Sigmoid colon (tissue), 7 donors: Measurements from ENCODE around the gene SPEF1. TPM values are rescaled to one million over a fixed set of nuclear protein-coding genes. Genes with fewer than 3 reads are reported as not detected.

Experiments
- DNase-seq: peaks from one replicate; pipeline ENCODE4 v3.0.0-alpha.2; 2019
- H3K27ac ChIP-seq, 4 donors: fragments of 200-600 bp; sonication (generic); one replicate each; pipeline ENCODE4 v1.5.1; 2016 to 2019; ENCODE audit warnings: mild to moderate bottlenecking in 1 of 4
- H3K27me3 ChIP-seq, 3 donors: fragments of 200-600 bp; sonication (generic); one replicate each; pipeline ENCODE4 v1.5.1; 2019; ENCODE audit warnings: mild to moderate bottlenecking in 1 of 3
- H3K36me3 ChIP-seq, 4 donors: fragments of 200-600 bp; sonication (generic); one replicate each; pipeline ENCODE4 v1.5.1; 2016 to 2019
- H3K4me1 ChIP-seq, 4 donors: fragments of 200-600 bp; sonication (generic); one replicate each; pipeline ENCODE4 v1.5.1; 2017 to 2019
- H3K4me3 ChIP-seq, 4 donors: fragments of 200-600 bp; sonication (generic); one replicate each; pipeline ENCODE4 v1.5.1; 2017 to 2019; ENCODE audit warnings: mild to moderate bottlenecking in 2 of 4, moderate library complexity in 1 of 4
- H3K9me3 ChIP-seq, 4 donors: fragments of 200-600 bp in 3 of 4; sonication (generic) in 3 of 4; one replicate each; pipeline versions ENCODE4 v1.5.1 to v1.6.1; 2013 to 2019
- CTCF ChIP-seq, 4 experiments: fragments of 450-650 bp in 3 of 4; fragments of 200-600 bp in 1 of 4; IDR thresholded peaks; one replicate each; pipeline ENCODE4 v1.5.1; 2016 to 2019; ENCODE audit warnings: antibody characterized with exemption in 4 of 4, mild to moderate bottlenecking in 3 of 4, moderate library complexity in 2 of 4
- EP300 ChIP-seq, 4 donors: sonication (generic); formaldehyde crosslinking; IDR thresholded peaks; one replicate each; pipeline ENCODE4 v1.6.1; 2017; ENCODE audit warnings: antibody characterized with exemption in 4 of 4
- POLR2A ChIP-seq, 2 donors: fragments of 450-650 bp; IDR thresholded peaks; one replicate each; pipeline ENCODE4 v1.6.1; 2016; ENCODE audit warnings: antibody characterized with exemption in 2 of 2, mild to moderate bottlenecking in 2 of 2, moderate library complexity in 2 of 2
- POLR2AphosphoS5 ChIP-seq, 4 donors: sonication (generic); formaldehyde crosslinking; IDR thresholded peaks; one replicate each; pipeline ENCODE4 v1.6.1; 2017; ENCODE audit warnings: antibody characterized with exemption in 4 of 4
- WGBS, 2 donors: extraction: QIAGEN DNeasy Blood & Tissue Kit; methylation state at CpG; one replicate each; pipeline ENCODE4 v1.1.7; 2013; 5-methylcytosine and 5-hydroxymethylcytosine counted together
- intact Hi-C: fragments of 100-400 bp; cut with DNase I; formaldehyde crosslinking; loops from one replicate; pipeline ENCODE4 v1.15.1; 2023
- polyA plus RNA-seq, 3 donors: library from polyadenylated mRNA; stranded (reverse); fragments of 200-250 nt; gene quantifications; one replicate each; pipeline ENCODE4 v1.2.3, GENCODE V29; 2013
- total RNA-seq, 4 donors: library from RNA; depleted of rRNA; stranded (reverse); fragments of >200 nt; gene quantifications; one replicate each; pipeline ENCODE4 v1.1.0, GENCODE V29; 2016
- donor health status: healthy with polysubstance abuse.
- donor health status: Bipolar disorder and iron deficiency.
- donor health status: healthy.

The SPEF1 gene
- total and polyA plus RNA-seq, 7 donors, result 0.12 to 0.81 TPM; not detected in 5

- 56 to 79% methylated on average over 24 of the region's 24 CpGs for WGBS, 2 donors
- Histone ChIP-seq H3K36me3 (peaks cover 0 to 29% (median 5%) of the 10 kb centered on the region in 4 donors), H3K4me3 (no peak overlapping the region), H3K9me3 (no peaks in the 10 kb centered on the region), H3K27me3 (peaks cover 0 to 26% (median 9%) of the 10 kb centered on the region in 3 donors), H3K27ac (no peak overlapping the region), H3K4me1 (peaks cover 0 to 29% (median 8%) of the 10 kb centered on the region in 4 donors)
- peak; percentile 68 for DNase-seq
- intact Hi-C loops, result no loop called here
- TF ChIP-seq CTCF (IDR thresholded peaks at IDR 0.05), result no peak
- TF ChIP-seq EP300 (IDR thresholded peaks at IDR 0.05), result no peak
- no peak for TF ChIP-seq POLR2A (IDR thresholded peaks at IDR 0.05)
- no peak for TF ChIP-seq POLR2AphosphoS5 (IDR thresholded peaks at IDR 0.05)
These were observed 32.1 kb downstream of the SPEF1 start for GRCh38 chr20:3749087-3749688.

DNA sequence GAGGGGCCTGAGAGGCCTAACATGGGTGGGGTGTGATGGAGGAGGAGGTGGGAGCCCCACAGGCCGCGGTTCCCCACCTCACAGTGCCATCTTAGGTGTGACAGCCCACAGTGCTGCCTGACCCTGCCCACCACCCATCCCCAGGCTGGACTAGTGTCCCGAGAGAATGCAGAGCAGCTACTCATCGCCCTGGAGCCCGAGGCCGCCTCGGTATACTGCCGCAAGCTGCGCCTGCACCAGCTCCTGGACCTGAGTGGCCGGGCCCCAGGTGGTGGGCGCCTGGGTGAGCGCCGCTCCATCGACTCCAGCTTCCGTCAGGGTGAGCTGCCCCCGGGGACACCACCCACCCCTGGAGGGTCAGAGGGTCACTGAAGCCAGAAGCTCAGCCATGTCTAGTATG lies 33.2 kb downstream of the SPEF1 start:
- intact Hi-C loops, result no loop called here
- H3K27me3 ChIP-seq, result peaks cover 0 to 26% (median 9%) of the 10 kb centered on the region in 3 donors
- DNase-seq, result peak; percentile 67
- H3K4me3 ChIP-seq, result no peak overlapping the region
- H3K36me3 ChIP-seq, result peaks cover 0 to 23% (median 4%) of the 10 kb centered on the region in 4 donors
- TF ChIP-seq POLR2AphosphoS5 (IDR thresholded peaks at IDR 0.05) (no peak), CTCF (IDR thresholded peaks at IDR 0.05) (no peak), EP300 (IDR thresholded peaks at IDR 0.05) (no peak), POLR2A (IDR thresholded peaks at IDR 0.05) (no peak)
- WGBS, 2 donors, result 89 to 93% methylated on average over 16 of the region's 16 CpGs
- no peak overlapping the region for H3K27ac ChIP-seq
- H3K4me1 ChIP-seq, result peaks cover 0 to 29% (median 8%) of the 10 kb centered on the region in 4 donors
- H3K9me3 ChIP-seq, result no peaks in the 10 kb centered on the region

- H3K36me3 ChIP-seq, result peaks cover 0 to 20% (median 4%) of the 10 kb centered on the region in 4 donors
- H3K4me3 ChIP-seq, result no peak overlapping the region
- no peaks in the 10 kb centered on the region for H3K9me3 ChIP-seq
- intact Hi-C loops, result no loop called here
- H3K27ac ChIP-seq, result no peak overlapping the region
- 68 to 83% methylated on average over 2 of the region's 2 CpGs for WGBS, 2 donors
- H3K4me1 ChIP-seq, result peaks cover 0 to 25% (median 7%) of the 10 kb centered on the region in 4 donors
- TF ChIP-seq POLR2AphosphoS5 (IDR thresholded peaks at IDR 0.05), result no peak
- no peak for TF ChIP-seq EP300 (IDR thresholded peaks at IDR 0.05)
- TF ChIP-seq CTCF (IDR thresholded peaks at IDR 0.05), result no peak
- no peak for TF ChIP-seq POLR2A (IDR thresholded peaks at IDR 0.05)
- H3K27me3 ChIP-seq, result peaks cover 0 to 26% (median 9%) of the 10 kb centered on the region in 3 donors
- DNase-seq, result no peak
These were observed 33.8 kb downstream of the SPEF1 start for GRCh38 chr20:3747471-3747870.

DNA sequence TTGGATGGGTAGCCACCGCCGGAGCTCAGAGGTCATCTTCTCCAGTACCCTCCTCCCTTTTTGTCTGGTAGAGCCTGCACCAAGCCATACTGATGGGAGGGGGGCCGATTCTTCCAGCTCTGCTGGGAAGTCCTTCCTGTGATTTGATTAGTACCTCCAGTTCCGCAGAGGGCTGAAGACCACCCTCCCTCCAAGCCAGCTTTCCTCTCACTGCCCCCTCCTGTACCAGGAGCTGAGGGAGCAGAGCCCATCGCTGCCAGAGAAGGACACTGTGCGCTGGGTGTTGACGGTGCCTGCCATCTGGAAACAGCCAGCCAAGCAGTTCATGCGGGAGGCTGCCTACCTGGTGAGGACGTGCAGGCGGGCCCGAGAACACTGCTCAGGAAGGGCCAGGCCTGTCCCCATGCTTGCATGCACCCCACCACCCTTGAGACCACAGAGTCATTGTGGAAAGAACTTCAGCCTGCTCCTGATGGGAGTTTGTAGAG lies 35.5 kb downstream of the SPEF1 start:
- WGBS, 2 donors, result 68 to 80% methylated on average over 11 of the region's 11 CpGs
- Histone ChIP-seq H3K27ac (no peak overlapping the region), H3K4me1 (peaks cover 0 to 17% (median 4%) of the 10 kb centered on the region in 4 donors), H3K9me3 (no peaks in the 10 kb centered on the region), H3K36me3 (peaks cover 0 to 4% (median 2%) of the 10 kb centered on the region in 4 donors), H3K27me3 (peaks cover 0 to 26% (median 9%) of the 10 kb centered on the region in 3 donors), H3K4me3 (no peak overlapping the region)
- no peak for DNase-seq
- intact Hi-C loops, result no loop called here
- no peak for TF ChIP-seq POLR2AphosphoS5 (IDR thresholded peaks at IDR 0.05)
- TF ChIP-seq EP300 (IDR thresholded peaks at IDR 0.05), result no peak
- no peak for TF ChIP-seq POLR2A (IDR thresholded peaks at IDR 0.05)

- intact Hi-C loops, result no loop called here
- H3K9me3 ChIP-seq, result no peaks in the 10 kb centered on the region
- TF ChIP-seq POLR2A (IDR thresholded peaks at IDR 0.05) (no peak), POLR2AphosphoS5 (IDR thresholded peaks at IDR 0.05) (no peak), CTCF (IDR thresholded peaks at IDR 0.05) (no peak), EP300 (IDR thresholded peaks at IDR 0.05) (no peak)
- H3K4me1 ChIP-seq, result peaks cover 0 to 15% (median 4%) of the 10 kb centered on the region in 4 donors
- H3K27me3 ChIP-seq, result peaks cover 0 to 26% (median 9%) of the 10 kb centered on the region in 3 donors
- H3K27ac ChIP-seq, result no peak overlapping the region
- H3K36me3 ChIP-seq, result no peaks in the 10 kb centered on the region
- DNase-seq, result peak; percentile 80
- 34 to 43% methylated on average over 45 of the region's 45 CpGs for WGBS, 2 donors
- H3K4me3 ChIP-seq, result no peak overlapping the region
These were observed 36.2 kb downstream of the SPEF1 start for GRCh38 chr20:3744806-3745685.
